ENCODE data around the gene NKX6-2.

The NKX6-2 gene

GRCh38 chr10:132766291-132766690 is 19.7 kb downstream of the NKX6-2 start:
- no peaks in the 10 kb centered on the region for H4K20me1 ChIP-seq (ENCODE audit: insufficient read depth, low read length)
- H3K9ac ChIP-seq (ENCODE audit: low read length): no peak overlapping the region
- no peak overlapping the region for H3K4me3 ChIP-seq (ENCODE audit: low read length)
- H3K9me3 ChIP-seq (ENCODE audit: insufficient read depth, low read length): no peaks in the 10 kb centered on the region
- no peak overlapping the region for H3K27ac ChIP-seq (ENCODE audit: low read length)
- TF ChIP-seq EZH2phosphoT487 (IDR thresholded peaks at IDR 0.05; ENCODE audit: low read depth) (no peak), CTCF (IDR thresholded peaks at IDR 0.05; ENCODE audit: low read depth, low read length) (no peak)
- H3K4me1 ChIP-seq (ENCODE audit: low read length): no peaks in the 10 kb centered on the region
- no peaks in the 10 kb centered on the region for H3K27me3 ChIP-seq (ENCODE audit: low read depth, low read length)
- H3K4me2 ChIP-seq (ENCODE audit: low read length): no peak overlapping the region
- H3K36me3 ChIP-seq (replicated peaks; ENCODE audit: low read depth, low read length): no peaks in the 10 kb centered on the region
- no peak overlapping the region for H2AFZ ChIP-seq (ENCODE audit: low read depth, low read length)
- H3K79me2 ChIP-seq (ENCODE audit: low read length): no peaks in the 10 kb centered on the region

GRCh38 chr10:132765435-132765834 is 20.5 kb downstream of the NKX6-2 start:
- TF ChIP-seq CTCF (IDR thresholded peaks at IDR 0.05; ENCODE audit: low read depth, low read length) (no peak), EZH2phosphoT487 (IDR thresholded peaks at IDR 0.05; ENCODE audit: low read depth) (no peak)
- no peak overlapping the region for H2AFZ ChIP-seq (ENCODE audit: low read depth, low read length)

DNA sequence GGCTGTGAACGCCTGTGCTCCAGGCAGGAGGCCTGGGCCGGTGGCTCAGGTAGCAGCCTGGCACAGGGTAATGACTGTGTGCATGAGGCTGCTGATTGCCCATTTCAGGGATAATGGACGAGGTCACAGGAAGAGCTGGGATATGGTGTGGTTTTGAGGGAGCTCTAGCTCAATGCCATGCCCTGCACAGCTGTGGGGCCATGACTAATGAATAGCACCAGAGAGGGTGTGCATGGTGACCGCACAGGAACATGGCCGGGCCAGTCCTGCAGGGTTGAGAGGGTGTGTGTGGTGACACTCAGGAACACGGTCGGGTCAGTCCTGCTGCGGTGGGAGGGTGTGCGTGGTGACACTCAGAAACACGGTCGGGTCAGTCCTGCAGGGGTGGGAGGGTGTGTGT is 21.8 kb downstream of the NKX6-2 start:
- Histone ChIP-seq H3K4me2 (ENCODE audit: low read length) (no peak overlapping the region), H3K4me3 (ENCODE audit: low read length) (no peak overlapping the region), H3K27me3 (ENCODE audit: low read depth, low read length) (no peaks in the 10 kb centered on the region), H2AFZ (ENCODE audit: low read depth, low read length) (no peak overlapping the region), H3K79me2 (ENCODE audit: low read length) (no peaks in the 10 kb centered on the region), H3K9me3 (ENCODE audit: insufficient read depth, low read length) (no peaks in the 10 kb centered on the region), H4K20me1 (ENCODE audit: insufficient read depth, low read length) (no peaks in the 10 kb centered on the region), H3K4me1 (ENCODE audit: low read length) (no peaks in the 10 kb centered on the region), H3K9ac (ENCODE audit: low read length) (no peak overlapping the region), H3K27ac (ENCODE audit: low read length) (no peak overlapping the region), H3K36me3 (replicated peaks; ENCODE audit: low read depth, low read length) (no peaks in the 10 kb centered on the region)
- TF ChIP-seq CTCF (IDR thresholded peaks at IDR 0.05; ENCODE audit: low read depth, low read length) (no peak), EZH2phosphoT487 (IDR thresholded peaks at IDR 0.05; ENCODE audit: low read depth) (no peak)

More at GRCh38 chr10:132765435-132765834, 20.5 kb downstream of the NKX6-2 start:
- Histone ChIP-seq H3K27me3 (ENCODE audit: low read depth, low read length) (no peaks in the 10 kb centered on the region), H3K79me2 (ENCODE audit: low read length) (no peaks in the 10 kb centered on the region), H3K36me3 (replicated peaks; ENCODE audit: low read depth, low read length) (no peaks in the 10 kb centered on the region), H3K4me1 (ENCODE audit: low read length) (no peaks in the 10 kb centered on the region), H3K9me3 (ENCODE audit: insufficient read depth, low read length) (no peaks in the 10 kb centered on the region), H3K4me3 (ENCODE audit: low read length) (no peak overlapping the region), H3K9ac (ENCODE audit: low read length) (no peak overlapping the region), H3K27ac (ENCODE audit: low read length) (no peak overlapping the region), H3K4me2 (ENCODE audit: low read length) (no peak overlapping the region), H4K20me1 (ENCODE audit: insufficient read depth, low read length) (no peaks in the 10 kb centered on the region)

DNA sequence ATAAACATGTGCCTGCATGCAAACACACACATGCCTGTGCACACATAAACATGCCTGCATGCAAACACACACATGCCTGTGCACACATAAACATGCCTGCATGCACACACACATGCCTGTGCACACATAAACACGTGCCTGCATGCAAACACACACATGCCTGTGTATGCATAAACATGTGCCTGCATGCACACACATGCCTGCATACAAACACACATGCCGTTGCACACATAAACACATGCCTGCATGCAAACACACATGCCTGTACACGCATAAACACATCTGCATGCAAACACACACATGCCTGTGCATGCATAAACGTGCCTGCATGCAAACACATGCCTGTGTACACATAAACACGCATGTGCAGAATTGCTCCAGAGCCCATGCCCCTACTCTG is 22.4 kb downstream of the NKX6-2 start:
- H3K27me3 ChIP-seq (ENCODE audit: low read depth, low read length): no peaks in the 10 kb centered on the region

More for the DNA sequence above, 22.4 kb downstream of the NKX6-2 start:
- Histone ChIP-seq H3K4me1 (ENCODE audit: low read length) (no peaks in the 10 kb centered on the region), H3K9ac (ENCODE audit: low read length) (no peak overlapping the region), H3K4me3 (ENCODE audit: low read length) (no peak overlapping the region), H2AFZ (ENCODE audit: low read depth, low read length) (no peak overlapping the region), H3K27ac (ENCODE audit: low read length) (no peak overlapping the region), H4K20me1 (ENCODE audit: insufficient read depth, low read length) (no peaks in the 10 kb centered on the region), H3K79me2 (ENCODE audit: low read length) (no peaks in the 10 kb centered on the region), H3K9me3 (ENCODE audit: insufficient read depth, low read length) (no peaks in the 10 kb centered on the region), H3K4me2 (ENCODE audit: low read length) (no peak overlapping the region), H3K36me3 (replicated peaks; ENCODE audit: low read depth, low read length) (no peaks in the 10 kb centered on the region)
- TF ChIP-seq EZH2phosphoT487 (IDR thresholded peaks at IDR 0.05; ENCODE audit: low read depth) (no peak), CTCF (IDR thresholded peaks at IDR 0.05; ENCODE audit: low read depth, low read length) (no peak)

Data from OCI-LY3 (cell line).